PC-3 (cell line): ENCODE measurements around the gene VDAC2. TPM values are rescaled to one million over a fixed set of nuclear protein-coding genes. Genes with fewer than 3 reads are reported as not detected.
A peak's percentile ranks its signal among the peaks of the same experiment; 100 is the strongest.
"Not testable (repeated sequence)": the region's sequence is repeated elsewhere in the genome, so short reads cannot be mapped to it uniquely, and the experiment has no call there.

Source experiments
- ATAC-seq: fragments of 200-7000 bp; cut with Tn5 transposase; 2 replicates; pipeline ENCODE4 v1.9.1; 2020; ENCODE audit warnings: mild to moderate bottlenecking, moderate library complexity
- BruUV-seq: library from RNA; stranded (reverse); fragments of 400-500 nt; replicated peaks from 2 replicates; lab custom pipeline; 2021; lab: Mats Ljungman, UMichigan
- CTCF ChIA-PET: fragments of 300-600 bp; sonication (Branson Sonifier 250); formaldehyde crosslinking; loops from one replicate; lab custom pipeline; 2022; ENCODE audit warnings: antibody characterized with exemption; lab: Charles Lee
- POLR2A ChIA-PET: fragments of 300-600 bp; sonication (Branson Sonifier 250); formaldehyde crosslinking; loops from one replicate; lab custom pipeline; 2022; ENCODE audit warnings: antibody characterized with exemption; ENCODE audit not compliant: unreplicated experiment; lab: Charles Lee
- DNase-seq: peaks from one replicate; pipeline ENCODE4 v3.0.0-alpha.2; 2015
- H2AFZ ChIP-seq: fragments of 300-600 bp; sonication (generic); 2 replicates; pipeline ENCODE4 v1.6.0; 2016; ENCODE audit warnings: antibody characterized with exemption, low read length
- H3F3A ChIP-seq: fragments of 300-600 bp; sonication (generic); one replicate; pipeline ENCODE4 v1.6.0; 2017; ENCODE audit warnings: antibody characterized with exemption, low read length, control low read depth, mild to moderate bottlenecking; ENCODE audit not compliant: unreplicated experiment
- H3K27ac ChIP-seq: fragments of 300-600 bp; sonication (generic); 2 replicates; pipeline ENCODE4 v1.5.1; 2016; ENCODE audit warnings: mild to moderate bottlenecking, low read length
- H3K27me3 ChIP-seq: fragments of 300-600 bp; sonication (generic); 2 replicates; pipeline ENCODE4 v1.6.1; 2016; ENCODE audit warnings: low read length, mixed read lengths
- H3K36me3 ChIP-seq: fragments of 300-600 bp; sonication (generic); 2 replicates; pipeline ENCODE4 v1.6.1; 2016; ENCODE audit warnings: low read depth, mixed run types, low read length, mixed read lengths
- H3K4me1 ChIP-seq: fragments of 300-600 bp; sonication (generic); 2 replicates; pipeline ENCODE4 v1.5.1; 2016; ENCODE audit warnings: low read length; ENCODE audit not compliant: insufficient read depth
- H3K4me2 ChIP-seq: fragments of 300-600 bp; sonication (generic); 2 replicates; pipeline ENCODE4 v1.6.0; 2016; ENCODE audit warnings: low read length
- H3K4me3 ChIP-seq: fragments of 300-600 bp; sonication (generic); 2 replicates; pipeline ENCODE4 v1.5.1; 2016; ENCODE audit warnings: mild to moderate bottlenecking, low read length, mixed read lengths
- H3K79me2 ChIP-seq: fragments of 300-600 bp; sonication (generic); 2 replicates; pipeline ENCODE4 v1.6.1; 2017; ENCODE audit warnings: low read length, mixed read lengths
- H3K9ac ChIP-seq: fragments of 300-600 bp; sonication (generic); 2 replicates; pipeline ENCODE4 v1.6.0; 2016; ENCODE audit warnings: mild to moderate bottlenecking, low read length
- H3K9me2 ChIP-seq: fragments of 300-600 bp; sonication (generic); replicated peaks from 2 replicates; pipeline ENCODE4 v1.6.1; 2016; ENCODE audit warnings: mixed run types, low read length, mixed read lengths
- H3K9me3 ChIP-seq: fragments of 300-600 bp; sonication (generic); 2 replicates; pipeline ENCODE4 v1.6.1; 2016; ENCODE audit warnings: low read length, mixed read lengths
- H4K20me1 ChIP-seq: fragments of 300-600 bp; sonication (generic); 2 replicates; pipeline ENCODE4 v1.6.1; 2016; ENCODE audit warnings: low read length, mixed read lengths
- EZH2 ChIP-seq: fragments of 300-600 bp; sonication (generic); IDR thresholded peaks from one replicate; pipeline ENCODE4 v1.6.1; 2017; ENCODE audit warnings: antibody characterized with exemption, mild to moderate bottlenecking, low read length; ENCODE audit not compliant: unreplicated experiment
- EZH2phosphoT487 ChIP-seq: fragments of 300-600 bp; sonication (generic); IDR thresholded peaks from 2 replicates; pipeline ENCODE4 v1.6.1; 2018; ENCODE audit warnings: mild to moderate bottlenecking, antibody characterized with exemption, low read length, borderline replicate concordance
- intact Hi-C: fragments of 100-400 bp; cut with micrococcal nuclease; formaldehyde crosslinking; loops from 2 replicates; pipeline ENCODE4 v1.9.0; 2023
- total RNA-seq: library from RNA; depleted of rRNA; stranded (reverse); fragments of >200 nt; gene quantifications from 2 replicates; pipeline ENCODE4 v1.2.3, GENCODE V29; 2014
- TF ChIP-seq, protein P1 (sequence below): fragments of 300-600 bp; sonication (generic); conservative IDR thresholded peaks from 2 replicates; pipeline ENCODE4 v1.5.1; 2017; ENCODE audit warnings: antibody characterized with exemption, low read depth, mild to moderate bottlenecking, low read length

VDAC2 gene
- total RNA-seq, 1 experiment from 2014 or later: 542 TPM

DNA sequence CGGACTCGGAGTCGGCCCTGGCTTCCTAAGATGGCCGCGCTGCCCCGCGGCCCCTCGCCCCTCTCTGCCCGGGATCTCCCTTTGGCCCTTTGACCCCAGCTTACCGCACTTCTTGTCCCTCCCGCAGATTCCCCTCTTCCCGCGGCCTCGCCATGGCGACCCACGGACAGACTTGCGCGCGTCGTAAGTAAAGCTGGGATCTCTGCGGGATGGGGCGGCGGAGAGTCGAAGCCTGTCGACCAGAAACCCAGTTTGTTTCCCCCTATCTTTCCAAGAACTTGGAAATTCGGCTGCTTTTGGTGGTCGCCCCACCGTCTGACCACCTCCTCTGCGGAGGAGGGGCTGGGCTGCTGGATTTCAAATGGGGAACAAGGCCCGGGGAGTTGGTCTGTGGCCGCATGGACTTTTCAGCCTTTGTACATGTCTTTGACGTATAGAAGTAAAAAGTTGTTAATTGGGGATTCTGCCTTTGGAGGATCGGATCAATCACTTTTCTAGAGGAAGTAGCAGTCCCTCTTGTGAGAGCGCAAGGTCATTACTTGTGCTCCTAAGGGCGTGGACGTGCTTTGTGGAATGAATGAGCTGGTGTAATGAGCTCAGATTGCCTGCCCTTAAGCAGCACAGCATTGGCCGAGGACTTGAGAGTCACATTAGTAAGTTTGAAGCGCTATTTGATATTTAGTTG is 553 bp downstream of the VDAC2 start:
- peak overlapping the region; percentile 85 for H2AFZ ChIP-seq
- peak overlapping the region; percentile 72 for H3K4me3 ChIP-seq
- H3K9me3 ChIP-seq: no peaks in the 10 kb centered on the region
- H3K36me3 ChIP-seq: peaks cover 45% of the 10 kb centered on the region
- TF ChIP-seq, protein P1, sequence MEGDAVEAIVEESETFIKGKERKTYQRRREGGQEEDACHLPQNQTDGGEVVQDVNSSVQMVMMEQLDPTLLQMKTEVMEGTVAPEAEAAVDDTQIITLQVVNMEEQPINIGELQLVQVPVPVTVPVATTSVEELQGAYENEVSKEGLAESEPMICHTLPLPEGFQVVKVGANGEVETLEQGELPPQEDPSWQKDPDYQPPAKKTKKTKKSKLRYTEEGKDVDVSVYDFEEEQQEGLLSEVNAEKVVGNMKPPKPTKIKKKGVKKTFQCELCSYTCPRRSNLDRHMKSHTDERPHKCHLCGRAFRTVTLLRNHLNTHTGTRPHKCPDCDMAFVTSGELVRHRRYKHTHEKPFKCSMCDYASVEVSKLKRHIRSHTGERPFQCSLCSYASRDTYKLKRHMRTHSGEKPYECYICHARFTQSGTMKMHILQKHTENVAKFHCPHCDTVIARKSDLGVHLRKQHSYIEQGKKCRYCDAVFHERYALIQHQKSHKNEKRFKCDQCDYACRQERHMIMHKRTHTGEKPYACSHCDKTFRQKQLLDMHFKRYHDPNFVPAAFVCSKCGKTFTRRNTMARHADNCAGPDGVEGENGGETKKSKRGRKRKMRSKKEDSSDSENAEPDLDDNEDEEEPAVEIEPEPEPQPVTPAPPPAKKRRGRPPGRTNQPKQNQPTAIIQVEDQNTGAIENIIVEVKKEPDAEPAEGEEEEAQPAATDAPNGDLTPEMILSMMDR: no peak
- TF ChIP-seq EZH2 (no peak), EZH2phosphoT487 (no peak)
- TSS peak; percentile 13 for BruUV-seq
- peaks cover 56% of the 10 kb centered on the region for H3K79me2 ChIP-seq
- peak overlapping the region; percentile 89 for H3K9ac ChIP-seq
- peak overlapping the region; percentile 87 for H3K4me2 ChIP-seq
- DNase-seq: peak; percentile 73
- peak; percentile 27 for ATAC-seq
- intact Hi-C loops: loop anchor here (1.0 kb wide), 1 partner anchor 19 kb away; no protein-coding TSS in a partner anchor
- H3K4me1 ChIP-seq: peaks cover 45% of the 10 kb centered on the region
- ChIA-PET POLR2A (interaction anchor here (0.6 to 2.2 kb wide), 10 partner anchors 14 to 1319 kb away, joined by 3 to 34 read pairs (median 8); no protein-coding TSS in a partner anchor), CTCF (interaction anchor here (0.6 to 3.3 kb wide), 5 partner anchors 16 to 76 kb away, joined by 3 to 65 read pairs (median 13); partner anchors contain the start of gene COMTD1)
- H3K27me3 ChIP-seq: no peaks in the 10 kb centered on the region
- H3K9me2 ChIP-seq: no peaks in the 10 kb centered on the region
- H3K27ac ChIP-seq: peak overlapping the region; percentile 85
- peaks cover 44% of the 10 kb centered on the region for H4K20me1 ChIP-seq
- H3F3A ChIP-seq: no peaks in the 10 kb centered on the region

DNA sequence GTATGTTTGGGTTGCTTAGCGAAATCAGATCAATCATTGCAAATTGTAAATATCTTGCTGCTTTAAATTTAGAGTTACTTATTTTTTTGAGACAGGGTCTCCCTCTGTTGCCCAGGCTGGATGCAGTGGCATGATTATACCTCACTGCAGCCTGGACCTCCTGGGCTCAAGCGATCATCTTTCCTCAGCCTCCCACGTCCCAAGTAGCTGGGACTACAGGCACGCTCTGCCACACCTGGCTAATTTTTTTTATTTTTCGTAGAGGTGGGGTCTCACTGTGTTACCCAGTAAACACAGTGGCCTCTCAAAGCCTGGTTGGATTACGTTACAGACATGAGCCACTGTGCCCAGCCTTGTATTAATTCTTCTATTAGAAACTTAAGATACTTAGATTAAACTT is 1.7 kb downstream of the VDAC2 start:
- Histone ChIP-seq H3K27me3 (no peaks in the 10 kb centered on the region), H3K9ac (peak overlapping the region; percentile 89; the same call in 1 of the 2 replicates), H3K9me2 (no peaks in the 10 kb centered on the region), H3K79me2 (peaks cover 68% of the 10 kb centered on the region), H3K4me1 (peaks cover 45% of the 10 kb centered on the region), H3K27ac (no peak overlapping the region), H3K9me3 (no peaks in the 10 kb centered on the region), H3F3A (no peaks in the 10 kb centered on the region), H3K4me3 (peak overlapping the region; percentile 72), H3K4me2 (peak overlapping the region; percentile 87), H2AFZ (no peak overlapping the region), H3K36me3 (peaks cover 57% of the 10 kb centered on the region), H4K20me1 (peaks cover 56% of the 10 kb centered on the region)
- ChIA-PET POLR2A (no interaction called here), CTCF (interaction anchor here (0.6 to 3.3 kb wide), 3 partner anchors 13 to 25 kb away, joined by 3 to 65 read pairs (median 21); partner anchors contain the start of gene COMTD1)
- TF ChIP-seq, protein P1: no peak
- TF ChIP-seq EZH2: no peak
- TF ChIP-seq EZH2phosphoT487: no peak
- BruUV-seq: no TSS peak
- no peak for DNase-seq
- intact Hi-C loops: no loop called here
- ATAC-seq: no peak

DNA sequence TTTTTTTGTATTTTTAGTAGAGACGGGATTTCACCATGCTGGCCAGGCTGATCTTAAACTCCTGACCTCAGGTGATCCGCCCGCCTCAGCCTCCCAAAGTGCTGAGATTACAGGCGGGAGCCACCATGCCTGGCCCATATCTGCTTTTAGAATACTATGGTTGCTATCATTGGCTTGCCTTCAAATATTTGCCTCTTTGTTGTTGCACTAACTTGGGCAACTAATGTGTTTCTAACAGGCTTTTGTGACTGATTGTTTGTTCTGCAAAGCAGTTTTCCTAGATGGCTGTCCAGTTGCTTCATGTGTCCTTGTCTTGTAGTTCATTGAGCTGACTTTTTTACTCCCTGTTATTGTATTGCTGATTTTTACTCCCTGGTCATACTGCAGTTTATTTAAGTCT is 9.7 kb downstream of the VDAC2 start:
- H3K9ac ChIP-seq: no peak overlapping the region
- no peak overlapping the region for H2AFZ ChIP-seq
- H4K20me1 ChIP-seq: peaks cover 89% of the 10 kb centered on the region
- peaks cover 91% of the 10 kb centered on the region for H3K36me3 ChIP-seq
- peaks cover 23% of the 10 kb centered on the region for H3K4me1 ChIP-seq
- no peaks in the 10 kb centered on the region for H3K9me2 ChIP-seq
- ATAC-seq (no peak), DNase-seq (no peak)
- no TSS peak for BruUV-seq
- H3K27me3 ChIP-seq: no peaks in the 10 kb centered on the region
- H3F3A ChIP-seq: peaks cover 18% of the 10 kb centered on the region
- TF ChIP-seq EZH2phosphoT487: no peak
- TF ChIP-seq, protein P1: no peak
- no peak for TF ChIP-seq EZH2
- no peak overlapping the region for H3K4me3 ChIP-seq
- peaks cover 94% of the 10 kb centered on the region for H3K79me2 ChIP-seq
- ChIA-PET POLR2A (no interaction called here), CTCF (no interaction called here)
- no peak overlapping the region for H3K27ac ChIP-seq
- intact Hi-C loops: no loop called here
- no peaks in the 10 kb centered on the region for H3K9me3 ChIP-seq
- no peak overlapping the region for H3K4me2 ChIP-seq

DNA sequence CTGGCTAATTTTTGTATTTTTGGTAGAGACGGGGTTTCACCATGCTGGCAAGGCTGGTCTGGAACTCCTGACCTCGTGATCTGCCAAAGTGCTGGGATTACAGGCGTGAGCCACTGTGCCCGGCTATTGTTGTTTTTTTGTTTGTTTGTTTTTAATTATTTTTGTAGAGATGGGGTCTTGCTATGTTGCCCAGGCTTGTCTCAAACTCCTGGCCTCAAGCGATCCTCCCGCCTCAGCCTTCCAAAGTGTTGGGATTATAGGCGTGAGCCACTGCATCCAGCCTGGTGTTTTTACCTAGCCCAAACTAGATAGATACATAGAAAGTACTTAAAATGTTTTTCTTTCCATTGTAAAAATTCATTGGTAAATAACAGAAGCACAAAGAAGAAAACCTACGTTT is 10.9 kb downstream of the VDAC2 start:
- ATAC-seq, DNase-seq, H3K4me3 ChIP-seq, intact Hi-C loops, BruUV-seq, H3K4me2 ChIP-seq, H3K9ac ChIP-seq, H2AFZ ChIP-seq, H3K9me2 ChIP-seq, H3K27ac ChIP-seq, H3K9me3 ChIP-seq, H3K27me3 ChIP-seq, POLR2A ChIA-PET: not testable (repeated sequence)
- H3K79me2 ChIP-seq: peaks cover 94% of the 10 kb centered on the region
- peaks cover 91% of the 10 kb centered on the region for H3K36me3 ChIP-seq
- peaks cover 18% of the 10 kb centered on the region for H3F3A ChIP-seq
- peaks cover 27% of the 10 kb centered on the region for H3K4me1 ChIP-seq
- CTCF ChIA-PET: interaction anchor here (0.6 kb wide), 1 partner anchor 1805 kb away, joined by 3 read pairs; no protein-coding TSS in a partner anchor
- peaks cover 89% of the 10 kb centered on the region for H4K20me1 ChIP-seq
